Lower leg skin (tissue), 4 donors: ENCODE data around the gene TMTC2. TPM values are rescaled to one million over a fixed set of nuclear protein-coding genes. Genes with fewer than 3 reads are reported as not detected.

Experiments
- DNase-seq, 2 donors: peaks; one replicate each; pipeline ENCODE4 v3.0.0-alpha.2; 2019; ENCODE audit warnings: low spot score in 2 of 2
- H3K4me3 ChIP-seq: fragments of 200-600 bp; sonication (generic); 2 replicates; pipeline ENCODE4 v1.5.1; 2017; ENCODE audit warnings: mild to moderate bottlenecking, low read depth; ENCODE audit not compliant: poor library complexity, severe bottlenecking
- CTCF ChIP-seq, 3 donors: fragments of 450-650 bp; IDR thresholded peaks; one replicate each; pipeline ENCODE4 v1.5.1; 2016; ENCODE audit warnings: antibody characterized with exemption in 3 of 3, mild to moderate bottlenecking in 3 of 3, moderate library complexity in 2 of 3
- POLR2A ChIP-seq, 2 donors: fragments of 450-650 bp; IDR thresholded peaks; one replicate each; pipeline ENCODE4 v1.6.1; 2016 to 2017; ENCODE audit warnings: antibody characterized with exemption in 2 of 2, mild to moderate bottlenecking in 1 of 2, moderate library complexity in 1 of 2
- WGBS, 2 donors: methylation state at CpG; one replicate each; pipeline ENCODE4 v1.1.5; 2018; 5-methylcytosine and 5-hydroxymethylcytosine counted together
- intact Hi-C: fragments of 100-400 bp; cut with DNase I; formaldehyde crosslinking; loops from one replicate; pipeline ENCODE4 v1.15.0; 2023; ENCODE audit warnings: low total_unique reads
- total RNA-seq, 4 donors: library from RNA; depleted of rRNA; stranded (reverse); fragments of >200 nt; gene quantifications; one replicate each; pipeline ENCODE4 v1.1.0, GENCODE V29; 2016

TMTC2 gene
- total RNA-seq, 4 donors from 2014 or later, result 12.9 to 17.4 (median 14.5) TPM

- intact Hi-C loops, result no loop called here
- 96 to 99% methylated on average over 6 of the region's 6 CpGs for WGBS, 2 donors
- H3K4me3 ChIP-seq, result no peak overlapping the region
- TF ChIP-seq CTCF (IDR thresholded peaks at IDR 0.05), result no peak
- TF ChIP-seq POLR2A (IDR thresholded peaks at IDR 0.05), result no peak
- no peak for DNase-seq
Measured at GRCh38 chr12:83005534-83006197, 319.0 kb downstream of the TMTC2 start.

- DNase-seq, result no peak
- intact Hi-C loops, result no loop called here
- TF ChIP-seq CTCF (IDR thresholded peaks at IDR 0.05), result no peak
- no peak for TF ChIP-seq POLR2A (IDR thresholded peaks at IDR 0.05)
- H3K4me3 ChIP-seq, result no peak overlapping the region
- 61 to 63% methylated on average over 3 of the region's 3 CpGs for WGBS, 2 donors
Measured at GRCh38 chr12:83008703-83009102, 322.0 kb downstream of the TMTC2 start.

- DNase-seq, result no peak
- intact Hi-C loops, result no loop called here
- TF ChIP-seq CTCF (IDR thresholded peaks at IDR 0.05) (no peak), POLR2A (IDR thresholded peaks at IDR 0.05) (no peak)
- H3K4me3 ChIP-seq, result no peak overlapping the region
- 48 to 49% methylated on average over 4 of the region's 4 CpGs for WGBS, 2 donors
Measured at GRCh38 chr12:83010169-83010804, 323.6 kb downstream of the TMTC2 start.

- no peak for DNase-seq
- no peak overlapping the region for H3K4me3 ChIP-seq
- intact Hi-C loops, result no loop called here
- TF ChIP-seq POLR2A (IDR thresholded peaks at IDR 0.05), result no peak
- WGBS, 2 donors, result 28 to 34% methylated on average over 8 of the region's 8 CpGs
Measured at GRCh38 chr12:83015390-83016217, 328.9 kb downstream of the TMTC2 start.

GRCh38 chr12:83016218-83016835 is 329.6 kb downstream of the TMTC2 start:
- 18 to 28% methylated on average over 1 of the region's 1 CpG for WGBS, 2 donors
- intact Hi-C loops, result no loop called here
- no peak for TF ChIP-seq POLR2A (IDR thresholded peaks at IDR 0.05)
- TF ChIP-seq CTCF (IDR thresholded peaks at IDR 0.05), result no peak
- no peak for DNase-seq
- H3K4me3 ChIP-seq, result no peak overlapping the region

GRCh38 chr12:83016991-83017390 is 330.3 kb downstream of the TMTC2 start:
- no peak overlapping the region for H3K4me3 ChIP-seq
- no peak for DNase-seq
- intact Hi-C loops, result no loop called here
- 0% methylated on average over 1 of the region's 1 CpG for WGBS, 2 donors
- TF ChIP-seq POLR2A (IDR thresholded peaks at IDR 0.05) (no peak), CTCF (IDR thresholded peaks at IDR 0.05) (no peak)
